SK-N-MC (cell line): ENCODE measurements around the gene GALNT9.

Experiments used
- EZH2 ChIP-seq: fragments of 200-600 bp; sonication (generic); IDR thresholded peaks from one replicate; pipeline ENCODE4 v1.6.1; 2017; ENCODE audit warnings: antibody characterized with exemption
- FOXP2 ChIP-seq: optimal IDR thresholded peaks from 2 replicates; pipeline ENCODE3; 2011; ENCODE audit warnings: mild to moderate bottlenecking, moderate library complexity; ENCODE audit not compliant: insufficient read depth; ENCODE audit errors: extremely low read length, control extremely low read depth
- POLR2AphosphoS5 ChIP-seq: IDR thresholded peaks from 2 replicates; pipeline ENCODE4 v1.6.1; 2012; ENCODE audit warnings: mild to moderate bottlenecking, low read depth, low read length, borderline replicate concordance

- no peak for TF ChIP-seq FOXP2
- no peak for TF ChIP-seq EZH2
- no peak for TF ChIP-seq POLR2AphosphoS5
Observed at GRCh38 chr12:132200800-132201199, 128.6 kb downstream of the GALNT9 start.
